Activated T-cell treated with anti-CD3 and anti-CD28 coated beads, Interleukin-2, amount 50 U/mL, for 24 hours (primary cell): ENCODE results near the gene CETN3.

ENCODE experiments used
- DNase-seq: peaks from one replicate; pipeline ENCODE4 v3.0.0-alpha.2; 2020
- H3K27ac Mint-ChIP-seq: 2 replicates; pipeline ENCODE4 v1.8.0; 2020; ENCODE audit warnings: mild to moderate bottlenecking, mixed read lengths
- H3K27me3 Mint-ChIP-seq: 2 replicates; pipeline ENCODE4 v1.8.0; 2020; ENCODE audit warnings: mixed read lengths
- H3K36me3 Mint-ChIP-seq: 2 replicates; pipeline ENCODE4 v1.8.0; 2020; ENCODE audit warnings: low read depth, mixed read lengths
- H3K4me1 Mint-ChIP-seq: 2 replicates; pipeline ENCODE4 v1.8.0; 2020; ENCODE audit warnings: low read depth, mixed read lengths
- H3K4me3 Mint-ChIP-seq: 2 replicates; pipeline ENCODE4 v1.8.0; 2020; ENCODE audit warnings: mild to moderate bottlenecking, moderate library complexity, mixed read lengths
- H3K9me3 Mint-ChIP-seq: 2 replicates; pipeline ENCODE4 v1.8.0; 2020; ENCODE audit warnings: mixed read lengths

Gene CETN3

GRCh38 chr5:90409318-90410177, at the start of gene CETN3:
CETN3 (minus strand) TSS chr5:90409756; CDS start chr5:90409661, 95 bp downstream.
- peaks cover 23% of the 10 kb centered on the region for H3K4me1 Mint-ChIP-seq
- H3K36me3 Mint-ChIP-seq, result peaks cover 24% of the 10 kb centered on the region
- no peak within 1 kb of the TSS for H3K27ac Mint-ChIP-seq
- H3K9me3 Mint-ChIP-seq, result no peaks in the 10 kb centered on the region
- no peak within 1 kb of the TSS for H3K4me3 Mint-ChIP-seq
- peak; percentile 91 for DNase-seq
- H3K27me3 Mint-ChIP-seq, result no peaks in the 10 kb centered on the region

- Mint-ChIP-seq H3K9me3 (no peaks in the 10 kb centered on the region), H3K4me3 (no peak overlapping the region), H3K27me3 (no peaks in the 10 kb centered on the region), H3K36me3 (no peaks in the 10 kb centered on the region), H3K27ac (no peak overlapping the region), H3K4me1 (no peaks in the 10 kb centered on the region)
- DNase-seq, result no peak
These were observed 37.4 kb upstream of the CETN3 start for GRCh38 chr5:90446961-90447360.

- H3K27me3 Mint-ChIP-seq, result no peaks in the 10 kb centered on the region
- H3K4me3 Mint-ChIP-seq, result no peak overlapping the region
- no peaks in the 10 kb centered on the region for H3K9me3 Mint-ChIP-seq
- no peak for DNase-seq
- peaks cover 7% of the 10 kb centered on the region for H3K4me1 Mint-ChIP-seq
- no peak overlapping the region for H3K27ac Mint-ChIP-seq
- H3K36me3 Mint-ChIP-seq, result no peaks in the 10 kb centered on the region
These were observed 31.1 kb upstream of the CETN3 start for GRCh38 chr5:90440644-90441043.

GRCh38 chr5:90438100-90438499, 28.5 kb upstream of the CETN3 start:
- Mint-ChIP-seq H3K36me3 (no peaks in the 10 kb centered on the region), H3K4me1 (peaks cover 7% of the 10 kb centered on the region), H3K27me3 (peaks cover 2% of the 10 kb centered on the region), H3K27ac (no peak overlapping the region), H3K4me3 (no peak overlapping the region), H3K9me3 (no peaks in the 10 kb centered on the region)
- no peak for DNase-seq

DNA sequence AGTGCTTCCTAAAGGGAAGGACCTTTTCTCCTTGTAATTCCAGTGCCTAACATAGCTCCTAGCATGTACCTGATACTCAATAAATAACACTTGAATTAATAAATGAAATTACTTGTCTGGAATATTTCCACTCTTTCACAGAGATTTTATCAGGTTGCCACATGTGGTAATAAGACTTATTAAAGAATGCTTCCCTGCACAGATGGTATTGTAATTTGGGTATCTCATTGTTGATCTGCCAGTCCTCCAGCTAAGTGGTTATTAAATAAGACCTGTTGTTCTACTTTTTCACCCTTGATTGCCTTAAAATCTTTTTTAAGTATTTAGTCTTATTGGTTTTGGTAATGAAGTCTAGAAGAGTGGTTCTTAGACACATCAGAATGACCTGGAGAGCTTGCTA, 28.1 kb upstream of the CETN3 start:
- H3K9me3 Mint-ChIP-seq, result no peaks in the 10 kb centered on the region
- H3K27ac Mint-ChIP-seq, result no peak overlapping the region
- DNase-seq, result no peak
- H3K27me3 Mint-ChIP-seq, result peaks cover 2% of the 10 kb centered on the region
- H3K36me3 Mint-ChIP-seq, result no peaks in the 10 kb centered on the region
- H3K4me1 Mint-ChIP-seq, result peaks cover 7% of the 10 kb centered on the region
- no peak overlapping the region for H3K4me3 Mint-ChIP-seq

GRCh38 chr5:90434116-90434714, 24.7 kb upstream of the CETN3 start:
- Mint-ChIP-seq H3K27ac (no peak overlapping the region), H3K4me3 (no peak overlapping the region), H3K4me1 (no peaks in the 10 kb centered on the region)

GRCh38 chr5:90424245-90424644, 14.7 kb upstream of the CETN3 start:
- no peak overlapping the region for H3K27ac Mint-ChIP-seq
- H3K27me3 Mint-ChIP-seq, result peaks cover 20% of the 10 kb centered on the region
- no peak for DNase-seq
- no peaks in the 10 kb centered on the region for H3K9me3 Mint-ChIP-seq
- H3K36me3 Mint-ChIP-seq, result no peaks in the 10 kb centered on the region
- H3K4me3 Mint-ChIP-seq, result no peak overlapping the region
- H3K4me1 Mint-ChIP-seq, result no peaks in the 10 kb centered on the region

More at GRCh38 chr5:90434116-90434714, 24.7 kb upstream of the CETN3 start:
- H3K27me3 Mint-ChIP-seq, result peaks cover 2% of the 10 kb centered on the region
- peak; percentile 38 for DNase-seq
- H3K9me3 Mint-ChIP-seq, result no peaks in the 10 kb centered on the region
- no peaks in the 10 kb centered on the region for H3K36me3 Mint-ChIP-seq

DNA sequence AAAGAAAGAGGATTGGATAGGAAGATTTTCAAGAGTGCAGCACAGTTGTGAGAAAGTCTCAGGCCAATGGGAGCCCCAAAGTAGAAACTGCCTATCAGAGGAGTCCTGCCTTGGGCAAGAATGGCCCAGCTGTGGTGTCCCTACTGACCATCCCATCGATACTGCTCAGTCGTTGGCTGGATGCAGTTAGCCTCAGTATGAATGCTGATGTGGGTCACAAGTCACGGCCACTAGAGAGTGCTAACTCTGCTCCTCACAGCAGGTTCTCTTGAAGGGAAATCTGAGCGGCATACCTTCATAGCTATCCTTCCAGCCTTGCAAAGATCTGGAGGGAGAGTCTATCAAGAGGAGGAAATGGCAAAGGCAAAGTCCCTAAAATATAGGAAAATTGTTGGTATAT, 11.6 kb upstream of the CETN3 start:
- Mint-ChIP-seq H3K9me3 (no peaks in the 10 kb centered on the region), H3K27me3 (peaks cover 35% of the 10 kb centered on the region), H3K4me1 (no peaks in the 10 kb centered on the region), H3K4me3 (no peak overlapping the region), H3K27ac (no peak overlapping the region), H3K36me3 (no peaks in the 10 kb centered on the region)
- DNase-seq, result no peak

- no peaks in the 10 kb centered on the region for H3K36me3 Mint-ChIP-seq
- peaks cover 38% of the 10 kb centered on the region for H3K27me3 Mint-ChIP-seq
- H3K4me3 Mint-ChIP-seq, result no peak overlapping the region
- H3K9me3 Mint-ChIP-seq, result no peaks in the 10 kb centered on the region
- no peaks in the 10 kb centered on the region for H3K4me1 Mint-ChIP-seq
- H3K27ac Mint-ChIP-seq, result no peak overlapping the region
- no peak for DNase-seq
These were observed 8.7 kb upstream of the CETN3 start for GRCh38 chr5:90418214-90418613.

DNA sequence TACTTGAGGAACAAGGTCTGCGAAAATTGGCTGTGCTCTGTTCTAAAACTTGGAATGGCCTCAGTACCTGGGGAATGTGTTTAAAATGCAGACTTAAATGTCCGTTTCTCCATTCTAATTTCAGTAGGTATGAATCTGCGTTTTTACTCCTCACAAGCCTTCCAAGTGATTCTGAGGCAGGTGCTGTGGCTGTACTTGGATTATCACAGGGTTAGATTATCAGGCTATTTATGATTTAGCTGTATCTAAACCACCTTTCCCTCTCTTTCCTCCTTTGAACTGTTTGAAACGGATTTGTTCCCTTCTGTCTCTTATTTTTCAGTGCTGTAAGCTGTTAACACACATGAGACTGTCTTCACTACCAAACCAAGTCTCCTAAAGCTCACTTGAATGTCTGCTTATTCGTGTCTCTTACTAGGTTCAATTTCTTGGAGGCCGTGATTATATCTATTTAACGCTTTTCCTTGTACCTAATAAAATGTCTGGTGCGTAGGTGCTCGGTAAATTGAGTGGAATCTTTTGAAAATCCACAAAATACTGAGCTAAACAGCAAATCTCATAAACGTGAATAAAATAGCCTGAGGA, 714 bp upstream of the CETN3 start:
- Mint-ChIP-seq H3K4me1 (peaks cover 21% of the 10 kb centered on the region), H3K27me3 (no peaks in the 10 kb centered on the region), H3K9me3 (no peaks in the 10 kb centered on the region), H3K4me3 (no peak overlapping the region), H3K27ac (no peak overlapping the region), H3K36me3 (peaks cover 19% of the 10 kb centered on the region)
- no peak for DNase-seq

GRCh38 chr5:90408571-90409317, 812 bp downstream of the CETN3 start:
- H3K4me1 Mint-ChIP-seq, result peaks cover 23% of the 10 kb centered on the region

GRCh38 chr5:90406466-90406865, 3.1 kb downstream of the CETN3 start:
- Mint-ChIP-seq H3K4me3 (no peak overlapping the region), H3K27me3 (no peaks in the 10 kb centered on the region), H3K9me3 (no peaks in the 10 kb centered on the region), H3K27ac (no peak overlapping the region), H3K4me1 (peaks cover 26% of the 10 kb centered on the region), H3K36me3 (peaks cover 45% of the 10 kb centered on the region)
- no peak for DNase-seq

More at GRCh38 chr5:90408571-90409317, 812 bp downstream of the CETN3 start:
- H3K36me3 Mint-ChIP-seq, result peaks cover 30% of the 10 kb centered on the region
- no peak overlapping the region for H3K4me3 Mint-ChIP-seq
- no peaks in the 10 kb centered on the region for H3K9me3 Mint-ChIP-seq
- no peak overlapping the region for H3K27ac Mint-ChIP-seq
- H3K27me3 Mint-ChIP-seq, result no peaks in the 10 kb centered on the region
- no peak for DNase-seq

DNA sequence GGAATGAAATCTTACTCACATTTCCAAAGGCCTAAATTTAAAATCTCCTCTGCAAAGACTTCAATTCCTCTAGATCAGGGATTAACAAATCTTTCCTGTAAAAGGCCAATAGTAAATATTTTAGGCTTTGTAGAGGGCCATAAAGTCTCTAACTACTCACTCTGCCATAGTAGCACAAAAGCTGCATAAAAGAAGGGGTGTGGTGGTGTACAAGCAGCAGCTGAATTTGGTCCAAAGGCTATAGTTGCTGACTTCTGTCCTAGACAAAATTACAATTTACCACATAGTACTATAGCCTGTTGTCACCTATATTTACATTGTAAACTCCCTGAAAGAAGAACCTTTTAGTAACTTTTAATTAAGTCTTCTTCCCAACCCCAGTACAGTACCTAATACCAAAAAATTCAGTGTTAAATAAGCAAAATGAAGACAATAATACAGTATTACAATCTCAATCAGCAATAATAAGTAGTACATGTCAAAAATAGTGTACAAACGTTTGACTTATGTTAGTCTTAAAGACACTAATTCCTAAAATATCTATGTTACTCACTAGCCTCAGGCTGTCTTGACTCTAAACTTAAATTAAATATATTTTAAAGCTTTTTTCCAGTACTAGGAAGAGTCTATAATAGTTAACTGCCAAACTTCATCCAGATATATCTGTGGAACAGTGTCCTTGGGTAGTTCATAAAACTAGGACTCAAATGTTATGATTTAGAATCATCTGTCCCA, 6.9 kb downstream of the CETN3 start:
- Mint-ChIP-seq H3K27me3 (no peaks in the 10 kb centered on the region), H3K9me3 (no peaks in the 10 kb centered on the region), H3K4me3 (no peak overlapping the region), H3K27ac (no peak overlapping the region), H3K36me3 (peaks cover 73% of the 10 kb centered on the region), H3K4me1 (peaks cover 26% of the 10 kb centered on the region)
- no peak for DNase-seq

DNA sequence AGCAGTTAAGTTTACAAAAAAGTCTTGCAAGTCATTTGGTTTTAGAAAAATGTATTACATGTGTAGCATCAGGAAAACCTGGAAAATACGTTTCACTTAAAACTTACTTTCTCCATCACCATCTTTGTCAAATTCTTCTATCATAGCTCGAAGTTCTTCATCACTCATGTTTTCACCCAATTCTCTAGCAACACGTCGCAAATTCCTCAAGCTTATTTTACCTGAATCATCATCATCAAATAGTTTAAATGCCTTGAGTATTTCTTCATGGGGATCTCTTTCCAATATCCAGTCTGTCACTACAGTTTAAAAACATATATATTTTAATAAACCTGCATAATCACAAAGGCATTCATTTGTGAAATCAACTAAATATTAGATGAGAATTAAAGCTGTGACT, 10.3 kb downstream of the CETN3 start:
- DNase-seq, result no peak
- Mint-ChIP-seq H3K9me3 (no peaks in the 10 kb centered on the region), H3K36me3 (peaks cover 61% of the 10 kb centered on the region), H3K4me3 (no peak overlapping the region), H3K27ac (no peak overlapping the region), H3K4me1 (peaks cover 9% of the 10 kb centered on the region), H3K27me3 (no peaks in the 10 kb centered on the region)
